Choroid plexus epithelial cell (primary cell): ENCODE results near the gene ASB10.

Experiments
- DNase-seq: peaks from one replicate; pipeline ENCODE4 v3.0.0-alpha.2; 2010; ENCODE audit warnings: low read depth
- H3K4me3 ChIP-seq: 2 replicates; pipeline ENCODE4 v1.5.1; 2011; ENCODE audit warnings: low read depth, mild to moderate bottlenecking, control low read depth, low read length, moderate library complexity
- TF ChIP-seq, protein P1 (sequence below): conservative IDR thresholded peaks from 2 replicates; pipeline ENCODE4 v1.5.1; 2011; ENCODE audit warnings: low read depth, mild to moderate bottlenecking, control low read depth, inconsistent platforms, low read length, moderate library complexity

ASB10 gene

DNA sequence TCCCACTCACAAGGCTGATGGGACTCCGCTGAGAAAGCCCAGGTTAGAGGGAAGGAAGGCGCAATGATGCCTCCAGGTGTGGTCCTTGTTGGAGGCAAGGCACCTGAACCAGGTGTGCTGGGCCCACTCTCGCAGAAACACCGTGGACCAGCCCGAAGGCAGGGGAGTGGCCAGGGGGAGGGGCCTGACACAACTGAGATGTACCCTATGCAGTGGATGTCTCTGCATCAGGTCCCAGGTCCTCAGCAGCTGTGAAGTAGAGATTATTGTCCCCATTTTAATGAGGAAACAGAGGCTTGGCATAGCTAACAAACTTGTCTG lies 51.6 kb downstream of the ASB10 start:
- DNase-seq: no peak
- H3K4me3 ChIP-seq: no peak overlapping the region
- TF ChIP-seq, protein P1, sequence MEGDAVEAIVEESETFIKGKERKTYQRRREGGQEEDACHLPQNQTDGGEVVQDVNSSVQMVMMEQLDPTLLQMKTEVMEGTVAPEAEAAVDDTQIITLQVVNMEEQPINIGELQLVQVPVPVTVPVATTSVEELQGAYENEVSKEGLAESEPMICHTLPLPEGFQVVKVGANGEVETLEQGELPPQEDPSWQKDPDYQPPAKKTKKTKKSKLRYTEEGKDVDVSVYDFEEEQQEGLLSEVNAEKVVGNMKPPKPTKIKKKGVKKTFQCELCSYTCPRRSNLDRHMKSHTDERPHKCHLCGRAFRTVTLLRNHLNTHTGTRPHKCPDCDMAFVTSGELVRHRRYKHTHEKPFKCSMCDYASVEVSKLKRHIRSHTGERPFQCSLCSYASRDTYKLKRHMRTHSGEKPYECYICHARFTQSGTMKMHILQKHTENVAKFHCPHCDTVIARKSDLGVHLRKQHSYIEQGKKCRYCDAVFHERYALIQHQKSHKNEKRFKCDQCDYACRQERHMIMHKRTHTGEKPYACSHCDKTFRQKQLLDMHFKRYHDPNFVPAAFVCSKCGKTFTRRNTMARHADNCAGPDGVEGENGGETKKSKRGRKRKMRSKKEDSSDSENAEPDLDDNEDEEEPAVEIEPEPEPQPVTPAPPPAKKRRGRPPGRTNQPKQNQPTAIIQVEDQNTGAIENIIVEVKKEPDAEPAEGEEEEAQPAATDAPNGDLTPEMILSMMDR: no peak

DNA sequence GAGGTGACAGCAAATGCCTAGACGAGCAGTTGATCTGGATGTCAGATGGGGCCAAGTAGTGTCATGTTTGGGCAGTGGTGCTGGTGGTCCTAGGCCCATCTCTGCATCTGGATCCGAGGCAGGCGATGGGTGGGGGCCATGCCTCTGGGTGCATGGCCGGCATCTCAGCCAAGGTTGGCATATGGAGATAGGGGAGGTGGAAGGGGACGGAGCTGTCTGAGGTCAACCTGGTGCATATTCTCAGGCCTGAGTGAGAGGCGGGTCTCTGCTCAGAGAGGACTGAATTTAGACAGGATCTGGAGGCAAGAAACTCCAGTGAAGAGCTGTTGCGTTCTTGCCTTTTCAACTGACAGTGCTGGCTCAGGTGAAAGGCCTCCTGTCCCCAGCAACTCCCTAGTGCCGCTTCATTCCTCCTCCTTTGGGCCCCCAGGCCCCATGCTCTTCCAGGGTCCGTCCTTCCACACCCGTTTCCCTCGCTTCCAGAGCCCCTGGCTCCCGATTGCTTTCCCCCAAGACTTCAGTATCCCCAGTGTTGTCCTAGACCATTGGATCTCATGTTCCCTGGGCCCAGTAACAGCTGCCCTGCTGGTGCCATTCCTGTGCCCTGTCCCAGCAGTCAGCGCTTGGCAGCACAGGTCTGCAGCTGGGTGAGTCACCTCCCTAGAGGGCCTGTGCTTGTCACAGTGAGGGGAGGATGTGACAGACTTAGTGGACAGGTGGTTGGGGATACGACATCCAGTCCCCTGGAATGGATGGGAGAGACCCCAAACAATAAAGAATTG lies 52.1 kb downstream of the ASB10 start:
- no peak overlapping the region for H3K4me3 ChIP-seq
- no peak for DNase-seq
- TF ChIP-seq, protein P1: no peak

DNA sequence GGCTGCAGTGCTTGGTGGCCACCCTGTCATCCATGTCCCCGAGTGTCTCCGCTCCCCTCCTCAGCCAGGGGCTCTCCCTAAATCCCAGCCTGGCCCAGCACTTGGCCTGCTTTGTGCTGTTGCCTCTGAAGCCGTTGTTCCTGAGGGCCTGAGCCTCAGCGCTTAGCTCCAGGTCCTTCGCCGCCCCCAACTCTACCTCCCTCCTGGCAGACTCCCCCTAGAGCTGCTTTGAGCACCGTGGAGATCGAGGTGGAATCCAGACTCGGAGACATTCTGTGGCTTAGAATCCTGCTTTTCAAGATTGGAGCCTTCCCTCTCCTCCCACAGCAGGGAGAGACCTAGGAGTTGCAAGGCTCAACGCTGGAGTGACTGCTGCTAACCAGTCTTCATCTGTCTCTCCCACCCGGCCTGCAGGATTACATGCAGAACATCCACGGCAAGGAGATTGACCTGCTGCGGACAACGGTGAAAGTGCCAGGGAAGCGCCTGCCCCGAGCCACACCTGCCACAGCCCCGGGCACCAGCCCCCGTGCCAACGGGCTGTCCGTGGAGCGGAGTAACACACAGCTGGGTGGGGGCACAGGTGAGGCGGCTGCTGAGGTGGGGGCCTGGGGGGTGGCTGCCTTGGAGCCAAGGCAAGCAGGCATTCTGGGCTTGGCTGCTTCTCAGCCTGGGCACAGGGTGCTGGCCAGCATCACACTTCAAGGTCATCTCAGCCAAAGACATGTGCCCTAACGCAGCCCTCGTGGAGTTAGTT lies 52.9 kb downstream of the ASB10 start:
- no peak overlapping the region for H3K4me3 ChIP-seq
- DNase-seq: no peak
- TF ChIP-seq, protein P1: no peak

DNA sequence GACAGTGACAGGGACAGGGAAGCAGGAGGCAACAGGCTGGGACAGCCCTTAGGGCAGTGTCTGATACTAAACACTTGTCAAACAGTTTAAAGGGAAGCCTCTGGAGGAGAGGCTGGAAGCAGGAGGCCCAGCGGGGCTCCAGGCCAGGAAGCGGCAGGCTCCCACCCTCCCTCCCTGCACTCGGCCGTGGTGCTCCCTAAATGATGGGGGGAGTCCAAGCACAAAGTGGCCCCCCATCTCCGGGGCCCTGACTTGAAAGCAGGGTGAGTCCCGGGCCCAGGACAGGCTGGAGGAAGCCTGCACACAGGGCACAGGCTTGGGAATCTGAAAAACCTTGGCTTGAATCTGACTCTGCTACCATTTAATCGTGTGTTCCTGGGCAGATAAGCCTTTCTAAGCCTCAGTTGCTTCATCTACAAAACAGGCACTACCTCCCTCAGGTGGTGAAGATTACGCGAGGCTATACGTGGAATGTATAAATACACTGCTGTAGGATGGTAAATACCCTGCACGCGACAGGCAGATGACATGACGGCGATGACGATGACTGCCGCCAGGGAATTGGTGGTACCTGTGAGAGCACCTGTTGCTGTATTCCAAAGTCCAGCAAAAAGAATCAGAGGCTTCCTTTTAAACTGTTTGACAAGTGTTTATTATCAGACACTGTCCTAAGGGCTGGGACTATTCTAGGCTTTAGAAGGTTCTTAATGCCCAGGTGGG lies 53.6 kb downstream of the ASB10 start:
- TF ChIP-seq, protein P1: no peak
- H3K4me3 ChIP-seq: no peak overlapping the region
- no peak for DNase-seq

DNA sequence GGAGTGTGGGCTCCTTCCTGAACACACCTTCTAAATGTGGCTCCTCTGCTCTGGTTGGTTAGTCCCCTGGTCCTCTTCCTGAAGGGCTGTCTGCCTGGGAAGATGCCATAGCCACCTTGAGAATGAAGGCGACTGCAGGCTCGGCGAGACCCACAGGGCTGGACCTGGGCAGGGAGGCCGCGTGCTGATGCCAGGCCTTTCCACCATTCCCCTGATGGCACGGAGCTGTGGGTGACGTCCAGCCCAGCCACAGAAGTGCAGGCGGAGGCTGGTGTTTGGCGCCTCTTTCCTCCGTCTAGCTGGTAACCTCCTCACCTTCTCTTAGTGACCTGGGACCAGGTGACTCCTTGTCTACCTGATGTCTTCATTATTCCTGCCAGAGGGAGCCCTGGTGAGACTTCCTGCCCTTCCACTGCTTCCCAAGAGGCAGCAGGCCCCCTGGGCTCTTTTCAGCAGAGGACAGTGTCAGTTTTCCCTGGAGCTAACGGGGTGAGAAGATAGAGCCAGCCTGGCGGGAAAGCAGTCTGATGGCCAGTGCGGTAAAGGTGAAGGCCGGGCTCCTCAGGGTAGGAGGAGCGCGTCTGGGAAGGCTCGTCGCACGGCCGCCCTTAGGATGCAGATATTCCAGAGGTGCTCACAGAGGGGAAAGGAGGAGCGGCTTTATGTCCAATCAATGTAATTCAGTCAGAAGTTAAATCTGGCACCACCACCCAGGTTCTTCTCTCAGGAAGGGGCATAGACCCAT lies 54.4 kb downstream of the ASB10 start:
- TF ChIP-seq, protein P1: no peak
- DNase-seq: no peak
- no peak overlapping the region for H3K4me3 ChIP-seq

DNA sequence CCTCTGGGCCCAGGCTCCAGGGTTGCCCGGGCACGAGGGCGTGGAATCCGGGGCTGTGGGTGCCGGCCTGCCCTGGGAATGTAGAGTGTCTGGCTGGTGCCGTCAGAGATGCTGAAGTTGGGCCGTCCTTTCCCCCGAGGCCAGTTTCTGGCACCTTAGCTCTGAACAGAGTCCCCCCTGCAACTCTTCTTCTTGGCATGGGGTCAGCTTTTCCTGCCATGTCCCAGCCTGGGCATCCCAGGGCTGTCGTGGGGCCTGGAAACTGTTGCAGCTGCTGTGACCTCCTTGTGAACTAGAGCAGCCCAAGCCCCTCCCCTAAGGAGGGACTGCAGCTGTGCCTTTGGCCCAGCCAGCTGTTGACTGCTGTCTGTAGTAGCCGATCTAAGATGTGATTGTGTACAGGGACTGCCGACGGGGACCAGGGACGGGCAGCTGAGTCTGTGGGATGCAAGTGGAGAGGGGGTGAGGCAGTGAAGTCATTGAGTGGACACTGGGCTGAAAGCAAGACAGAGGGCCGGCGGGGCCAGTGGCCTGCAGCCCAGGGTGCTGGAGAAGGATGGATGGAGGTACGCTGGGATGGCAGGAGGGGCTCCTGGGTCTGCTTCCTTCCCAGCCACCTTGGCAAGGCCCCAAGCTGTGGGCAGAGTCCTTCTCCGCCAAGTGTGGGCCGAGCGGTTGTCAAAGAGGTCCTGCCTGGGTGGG lies 55.3 kb downstream of the ASB10 start:
- no peak overlapping the region for H3K4me3 ChIP-seq
- TF ChIP-seq, protein P1: no peak
- no peak for DNase-seq
